Measurements from ENCODE around the gene CCDC117. TPM values are rescaled to one million over a fixed set of nuclear protein-coding genes. Genes with fewer than 3 reads are reported as not detected.

The CCDC117 gene
- total and polyA plus RNA-seq, 2 donors (not counting 1 experiment from before 2014, with no cell fraction given) = 12.4 to 16.7 TPM

- Histone ChIP-seq H3K36me3 (ENCODE audit: control insufficient read depth, insufficient read depth, low read length) (no peaks in the 10 kb centered on the region), H3K27me3 (ENCODE audit: control insufficient read depth, insufficient read depth, low read length) (no peaks in the 10 kb centered on the region), H3K4me1 (ENCODE audit: control insufficient read depth, extremely low read depth, insufficient read depth, low read length) (no peaks in the 10 kb centered on the region), H3K79me2 (ENCODE audit: control insufficient read depth, insufficient read depth, low read length) (no peaks in the 10 kb centered on the region), H3K27ac (ENCODE audit: insufficient read depth, low read length) (no peak overlapping the region), H2AFZ (ENCODE audit: low read length) (no peak overlapping the region), H3K9me3 (ENCODE audit: control insufficient read depth, insufficient read depth, low read depth, low read length) (no peaks in the 10 kb centered on the region), H3K4me2 (ENCODE audit: extremely low read depth, insufficient read depth, low read length) (no peak overlapping the region), H4K20me1 (ENCODE audit: control insufficient read depth, extremely low read depth, insufficient read depth, low read length) (no peaks in the 10 kb centered on the region), H3K4me3 (replicated peaks in 1 of 4; ENCODE audit: control extremely low read depth in 1 of 4, insufficient read depth in 1 of 4, low read depth in 3 of 4, low read length in 4 of 4) (no peak overlapping the region), H3K9ac (ENCODE audit: insufficient read depth, low read length) (no peak overlapping the region)
- no peak for TF ChIP-seq CTCF (conservative IDR thresholded peaks at IDR 0.05 in 1 of 2, IDR thresholded peaks at IDR 0.05 in 1 of 2; ENCODE audit: low read depth in 1 of 2, low read length in 2 of 2)
- TF ChIP-seq EZH2 (IDR thresholded peaks at IDR 0.05; ENCODE audit: low read length, missing control alignments) = no peak
- no peak for DNase-seq (ENCODE audit: low read depth in 2 of 2)
Measured at GRCh38 chr22:28817064-28817463, 44.6 kb downstream of the CCDC117 start.

- Histone ChIP-seq H3K27me3 (ENCODE audit: control insufficient read depth, insufficient read depth, low read length) (no peaks in the 10 kb centered on the region), H3K4me1 (ENCODE audit: control insufficient read depth, extremely low read depth, insufficient read depth, low read length) (no peaks in the 10 kb centered on the region), H3K27ac (ENCODE audit: insufficient read depth, low read length) (no peak overlapping the region), H3K4me2 (ENCODE audit: extremely low read depth, insufficient read depth, low read length) (no peak overlapping the region), H3K36me3 (ENCODE audit: control insufficient read depth, insufficient read depth, low read length) (no peaks in the 10 kb centered on the region), H4K20me1 (ENCODE audit: control insufficient read depth, extremely low read depth, insufficient read depth, low read length) (no peaks in the 10 kb centered on the region), H2AFZ (ENCODE audit: low read length) (no peak overlapping the region), H3K4me3 (replicated peaks in 1 of 4; ENCODE audit: control extremely low read depth in 1 of 4, insufficient read depth in 1 of 4, low read depth in 3 of 4, low read length in 4 of 4) (no peak overlapping the region), H3K9me3 (ENCODE audit: control insufficient read depth, insufficient read depth, low read depth, low read length) (no peaks in the 10 kb centered on the region), H3K9ac (ENCODE audit: insufficient read depth, low read length) (no peak overlapping the region), H3K79me2 (ENCODE audit: control insufficient read depth, insufficient read depth, low read length) (no peaks in the 10 kb centered on the region)
- no peak for DNase-seq (ENCODE audit: low read depth in 2 of 2)
- TF ChIP-seq CTCF (conservative IDR thresholded peaks at IDR 0.05 in 1 of 2, IDR thresholded peaks at IDR 0.05 in 1 of 2; ENCODE audit: low read depth in 1 of 2, low read length in 2 of 2) = no peak
- TF ChIP-seq EZH2 (IDR thresholded peaks at IDR 0.05; ENCODE audit: low read length, missing control alignments) = no peak
Measured at GRCh38 chr22:28817919-28818859, 45.7 kb downstream of the CCDC117 start.

- Histone ChIP-seq H3K27me3 (ENCODE audit: control insufficient read depth, insufficient read depth, low read length) (no peaks in the 10 kb centered on the region), H3K4me3 (replicated peaks in 1 of 4; ENCODE audit: control extremely low read depth in 1 of 4, insufficient read depth in 1 of 4, low read depth in 3 of 4, low read length in 4 of 4) (no peak overlapping the region), H3K4me2 (ENCODE audit: extremely low read depth, insufficient read depth, low read length) (no peak overlapping the region), H3K36me3 (ENCODE audit: control insufficient read depth, insufficient read depth, low read length) (no peaks in the 10 kb centered on the region), H3K9ac (ENCODE audit: insufficient read depth, low read length) (no peak overlapping the region), H3K9me3 (ENCODE audit: control insufficient read depth, insufficient read depth, low read depth, low read length) (no peaks in the 10 kb centered on the region), H2AFZ (ENCODE audit: low read length) (no peak overlapping the region), H3K79me2 (ENCODE audit: control insufficient read depth, insufficient read depth, low read length) (no peaks in the 10 kb centered on the region), H3K27ac (ENCODE audit: insufficient read depth, low read length) (no peak overlapping the region), H4K20me1 (ENCODE audit: control insufficient read depth, extremely low read depth, insufficient read depth, low read length) (no peaks in the 10 kb centered on the region), H3K4me1 (ENCODE audit: control insufficient read depth, extremely low read depth, insufficient read depth, low read length) (no peaks in the 10 kb centered on the region)
- TF ChIP-seq EZH2 (IDR thresholded peaks at IDR 0.05; ENCODE audit: low read length, missing control alignments) (no peak), CTCF (conservative IDR thresholded peaks at IDR 0.05 in 1 of 2, IDR thresholded peaks at IDR 0.05 in 1 of 2; ENCODE audit: low read depth in 1 of 2, low read length in 2 of 2) (no peak)
- DNase-seq (ENCODE audit: low read depth in 2 of 2) = no peak
Measured at GRCh38 chr22:28819253-28820096, 47.0 kb downstream of the CCDC117 start.
